Panc1 (cell line): ENCODE results near the gene KRT83. TPM values are rescaled to one million over a fixed set of nuclear protein-coding genes. Genes with fewer than 3 reads are reported as not detected.

Source experiments
- ATAC-seq: fragments of 200-7000 bp; cut with Tn5 transposase; 2 replicates; pipeline ENCODE4 v1.9.1; 2020; ENCODE audit warnings: mild to moderate bottlenecking, moderate library complexity
- BruUV-seq: library from RNA; stranded (reverse); fragments of 400-500 nt; replicated peaks from 2 replicates; lab custom pipeline; 2021; lab: Mats Ljungman, UMichigan
- CTCF ChIA-PET: fragments of 300-600 bp; sonication (Branson Sonifier 250); formaldehyde crosslinking; loops from one replicate; lab custom pipeline; 2022; ENCODE audit warnings: antibody characterized with exemption; lab: Charles Lee
- POLR2A ChIA-PET: fragments of 300-600 bp; sonication (Branson Sonifier 250); formaldehyde crosslinking; loops from one replicate; lab custom pipeline; 2022; ENCODE audit warnings: antibody characterized with exemption; lab: Charles Lee
- DNase-seq: peaks from one replicate; pipeline ENCODE4 v3.0.0-alpha.2; 2010; ENCODE audit warnings: low read depth, low spot score
- H3K27ac ChIP-seq: 2 replicates; pipeline ENCODE4 v1.5.1; 2011; ENCODE audit warnings: mild to moderate bottlenecking, low read length, inconsistent platforms
- H3K27me3 ChIP-seq: fragments of 200-500 bp; sonication (Bioruptor generic); 2 replicates; pipeline ENCODE4 v1.6.0; 2014; ENCODE audit warnings: low read length, inconsistent platforms; ENCODE audit not compliant: control insufficient read depth, insufficient read depth
- H3K36me3 ChIP-seq: fragments of 200-500 bp; sonication (Bioruptor generic); 2 replicates; pipeline ENCODE4 v1.5.1; 2014; ENCODE audit warnings: inconsistent platforms, mild to moderate bottlenecking, low read length, moderate library complexity; ENCODE audit not compliant: control insufficient read depth, insufficient read depth
- H3K4me1 ChIP-seq: 2 replicates; pipeline ENCODE4 v1.5.1; 2011; ENCODE audit warnings: inconsistent platforms, mild to moderate bottlenecking, low read length, moderate library complexity; ENCODE audit not compliant: control insufficient read depth, insufficient read depth
- H3K4me3 ChIP-seq, 2 experiments: 2 replicates each; pipeline ENCODE4 v1.5.1; 2011 to 2012; ENCODE audit warnings: low read depth in 2 of 2, low read length in 2 of 2, mild to moderate bottlenecking in 2 of 2, inconsistent platforms in 1 of 2, moderate library complexity in 1 of 2
- H3K9me3 ChIP-seq: fragments of 200-500 bp; sonication (Bioruptor generic); 2 replicates; pipeline ENCODE4 v1.5.1; 2014; ENCODE audit warnings: low read depth, mild to moderate bottlenecking, inconsistent platforms, low read length, moderate library complexity; ENCODE audit not compliant: control insufficient read depth, insufficient read depth
- CTCF ChIP-seq: fragments of 450-650 bp; IDR thresholded peaks from 2 replicates; pipeline ENCODE4 v1.5.1; 2017; ENCODE audit warnings: mild to moderate bottlenecking
- POLR2AphosphoS5 ChIP-seq: IDR thresholded peaks from 2 replicates; pipeline ENCODE4 v1.6.1; 2012; ENCODE audit warnings: mild to moderate bottlenecking, low read depth, low read length, moderate library complexity
- SIN3A ChIP-seq: IDR thresholded peaks from 2 replicates; pipeline ENCODE4 v1.6.1; 2012; ENCODE audit warnings: low read depth, mild to moderate bottlenecking, low read length, moderate library complexity, borderline replicate concordance; ENCODE audit not compliant: insufficient read depth
- TCF7L2 ChIP-seq: IDR thresholded peaks from 2 replicates; pipeline ENCODE4 v1.6.1; 2011; ENCODE audit warnings: mild to moderate bottlenecking, low read depth, low read length, inconsistent platforms
- in situ Hi-C: cut with HindIII; loops from 2 replicates; pipeline ENCODE4 v1.10.0; 2016; ENCODE audit warnings: low sequenced_read_pairs, low pct_unique_long_range_greater_than_20kb
- intact Hi-C: fragments of 100-400 bp; cut with micrococcal nuclease; formaldehyde crosslinking; loops from one replicate; pipeline ENCODE4 v1.10.0; 2022; ENCODE audit not compliant: unreplicated experiment
- total RNA-seq: library from RNA; stranded (reverse); gene quantifications from one replicate; pipeline ENCODE4 v1.2.1, GENCODE V29; 2021; ENCODE audit not compliant: unreplicated experiment
- TF ChIP-seq, protein P1 (sequence below), 2 experiments: IDR thresholded peaks; 2 replicates each; pipeline ENCODE4 v1.6.1; 2011 to 2012; ENCODE audit warnings: low read depth in 2 of 2, control low read depth in 1 of 2, low read length in 1 of 2, mild to moderate bottlenecking in 1 of 2, moderate library complexity in 1 of 2; ENCODE audit not compliant: insufficient read depth in 1 of 2

KRT83 gene
- total RNA-seq, 1 experiment from 2014 or later = 0.28 TPM

GRCh38 chr12:52358575-52359350, 37.6 kb upstream of the KRT83 start:
- Histone ChIP-seq H3K9me3 (no peaks in the 10 kb centered on the region), H3K4me1 (no peaks in the 10 kb centered on the region), H3K27ac (no peak overlapping the region), H3K36me3 (no peaks in the 10 kb centered on the region), H3K27me3 (0 out of 2 replicates have a peak, but pooled peaks cover 2% of the 10 kb centered on the region), H3K4me3 (no peak overlapping the region)
- in situ Hi-C loops = no loop called here
- BruUV-seq = no TSS peak
- intact Hi-C loops = no loop called here
- ATAC-seq = no peak
- TF ChIP-seq SIN3A = no peak
- TF ChIP-seq CTCF = no peak
- TF ChIP-seq, protein P1, sequence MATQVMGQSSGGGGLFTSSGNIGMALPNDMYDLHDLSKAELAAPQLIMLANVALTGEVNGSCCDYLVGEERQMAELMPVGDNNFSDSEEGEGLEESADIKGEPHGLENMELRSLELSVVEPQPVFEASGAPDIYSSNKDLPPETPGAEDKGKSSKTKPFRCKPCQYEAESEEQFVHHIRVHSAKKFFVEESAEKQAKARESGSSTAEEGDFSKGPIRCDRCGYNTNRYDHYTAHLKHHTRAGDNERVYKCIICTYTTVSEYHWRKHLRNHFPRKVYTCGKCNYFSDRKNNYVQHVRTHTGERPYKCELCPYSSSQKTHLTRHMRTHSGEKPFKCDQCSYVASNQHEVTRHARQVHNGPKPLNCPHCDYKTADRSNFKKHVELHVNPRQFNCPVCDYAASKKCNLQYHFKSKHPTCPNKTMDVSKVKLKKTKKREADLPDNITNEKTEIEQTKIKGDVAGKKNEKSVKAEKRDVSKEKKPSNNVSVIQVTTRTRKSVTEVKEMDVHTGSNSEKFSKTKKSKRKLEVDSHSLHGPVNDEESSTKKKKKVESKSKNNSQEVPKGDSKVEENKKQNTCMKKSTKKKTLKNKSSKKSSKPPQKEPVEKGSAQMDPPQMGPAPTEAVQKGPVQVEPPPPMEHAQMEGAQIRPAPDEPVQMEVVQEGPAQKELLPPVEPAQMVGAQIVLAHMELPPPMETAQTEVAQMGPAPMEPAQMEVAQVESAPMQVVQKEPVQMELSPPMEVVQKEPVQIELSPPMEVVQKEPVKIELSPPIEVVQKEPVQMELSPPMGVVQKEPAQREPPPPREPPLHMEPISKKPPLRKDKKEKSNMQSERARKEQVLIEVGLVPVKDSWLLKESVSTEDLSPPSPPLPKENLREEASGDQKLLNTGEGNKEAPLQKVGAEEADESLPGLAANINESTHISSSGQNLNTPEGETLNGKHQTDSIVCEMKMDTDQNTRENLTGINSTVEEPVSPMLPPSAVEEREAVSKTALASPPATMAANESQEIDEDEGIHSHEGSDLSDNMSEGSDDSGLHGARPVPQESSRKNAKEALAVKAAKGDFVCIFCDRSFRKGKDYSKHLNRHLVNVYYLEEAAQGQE (IDR thresholded peaks at IDR 0.05; ENCODE audit: insufficient read depth in 1 of 2, low read depth in 2 of 2, low read length in 1 of 2) = no peak
- TF ChIP-seq POLR2AphosphoS5 = no peak
- TF ChIP-seq TCF7L2 = no peak
- POLR2A ChIA-PET = no interaction called here
- CTCF ChIA-PET = no interaction called here
- no peak for DNase-seq

DNA sequence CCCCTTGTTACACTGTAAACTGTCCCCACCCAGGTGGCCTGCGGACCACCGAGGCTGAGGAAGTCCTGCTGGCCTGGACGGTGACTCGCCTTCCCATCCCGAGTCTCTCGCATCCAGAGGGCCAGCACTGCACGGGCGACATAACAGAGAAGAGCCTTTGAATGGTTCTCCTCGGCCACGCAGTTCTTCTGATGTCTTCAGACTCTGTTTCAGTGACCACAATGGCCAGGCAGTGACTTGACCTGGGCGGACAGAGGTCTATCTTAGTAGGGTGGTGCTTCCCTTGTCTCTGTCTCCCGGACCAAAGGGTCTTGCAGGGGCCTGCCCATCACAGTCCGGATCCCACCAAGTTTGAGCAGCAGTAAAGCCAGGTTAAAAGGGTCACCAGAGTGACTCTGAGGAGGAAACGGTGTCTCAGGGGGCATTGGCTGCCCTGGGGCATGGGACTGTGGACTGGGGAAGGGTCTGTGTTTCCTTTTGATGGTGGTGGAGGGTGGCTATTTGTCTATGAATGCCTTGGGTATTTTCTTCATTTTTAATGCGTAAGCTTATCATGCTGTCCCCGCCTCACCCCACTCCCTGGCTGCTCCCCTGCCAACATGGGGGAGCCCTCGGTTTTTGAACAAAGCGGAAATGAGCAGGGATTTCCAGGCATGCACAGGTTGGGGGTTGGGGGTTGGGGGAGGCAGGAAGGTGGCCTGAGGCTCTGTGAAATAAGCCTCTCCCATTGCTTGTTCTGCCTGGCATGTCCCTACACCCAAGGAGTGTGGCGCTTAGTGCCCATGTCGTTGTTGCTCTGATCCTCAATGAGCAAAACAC, 35.8 kb upstream of the KRT83 start:
- ChIA-PET CTCF (no interaction called here), POLR2A (no interaction called here)
- in situ Hi-C loops = no loop called here
- Histone ChIP-seq H3K9me3 (no peaks in the 10 kb centered on the region), H3K4me3 (no peak overlapping the region), H3K4me1 (no peaks in the 10 kb centered on the region), H3K27me3 (0 out of 2 replicates have a peak, but pooled peaks cover 2% of the 10 kb centered on the region), H3K27ac (no peak overlapping the region), H3K36me3 (no peaks in the 10 kb centered on the region)
- TF ChIP-seq, protein P1 (IDR thresholded peaks at IDR 0.05; ENCODE audit: insufficient read depth in 1 of 2, low read depth in 2 of 2, low read length in 1 of 2) = no peak
- TF ChIP-seq POLR2AphosphoS5 (no peak), TCF7L2 (no peak), SIN3A (no peak), CTCF (no peak)
- intact Hi-C loops = no loop called here
- BruUV-seq = no TSS peak
- ATAC-seq (no peak), DNase-seq (no peak)
